Liver (tissue), 9 donors: Measurements from ENCODE around the gene RHOT1. TPM values are rescaled to one million over a fixed set of nuclear protein-coding genes. Genes with fewer than 3 reads are reported as not detected.

Source experiments
- DNase-seq: peaks from one replicate; pipeline ENCODE4 v3.0.0-alpha.2; 2017; ENCODE audit warnings: low spot score
- H3K27ac ChIP-seq, 2 donors: one replicate each; pipeline ENCODE4 v1.7.0; 2013; ENCODE audit warnings: inconsistent platforms in 2 of 2, low read length in 2 of 2, control low read depth in 1 of 2, low read depth in 1 of 2, mild to moderate bottlenecking in 1 of 2
- H3K27me3 ChIP-seq, 4 donors: one replicate each; pipeline versions ENCODE4 v1.6.1 to v1.7.0; 2013; ENCODE audit warnings: low read length in 3 of 4, inconsistent platforms in 1 of 4, mild to moderate bottlenecking in 1 of 4, moderate library complexity in 1 of 4; ENCODE audit not compliant: control insufficient read depth in 4 of 4, insufficient read depth in 4 of 4
- H3K36me3 ChIP-seq, 4 donors: one replicate each; pipeline versions ENCODE4 v1.6.1 to v1.7.0; 2013; ENCODE audit warnings: low read length in 3 of 4, mild to moderate bottlenecking in 3 of 4, low read depth in 1 of 4, moderate library complexity in 1 of 4; ENCODE audit not compliant: control insufficient read depth in 4 of 4, insufficient read depth in 3 of 4
- H3K4me1 ChIP-seq, 4 donors: one replicate each; pipeline versions ENCODE4 v1.6.1 to v1.7.0; 2013; ENCODE audit warnings: low read length in 3 of 4, mild to moderate bottlenecking in 3 of 4, moderate library complexity in 1 of 4; ENCODE audit not compliant: control insufficient read depth in 4 of 4, insufficient read depth in 4 of 4
- H3K4me3 ChIP-seq, 3 donors: one replicate each; pipeline versions ENCODE4 v1.6.1 to v1.7.0; 2013; ENCODE audit warnings: low read length in 3 of 3, control low read depth in 1 of 3, low read depth in 1 of 3, mild to moderate bottlenecking in 1 of 3
- H3K9ac ChIP-seq, 2 donors: one replicate each; pipeline ENCODE4 v1.7.0; 2013; ENCODE audit warnings: low read length in 2 of 2, mild to moderate bottlenecking in 2 of 2, moderate library complexity in 2 of 2, control low read depth in 1 of 2, low read depth in 1 of 2
- H3K9me3 ChIP-seq, 4 donors: one replicate each; pipeline versions ENCODE4 v1.6.1 to v1.7.0; 2013; ENCODE audit warnings: low read length in 3 of 4; ENCODE audit not compliant: control insufficient read depth in 4 of 4
- ATF3 ChIP-seq: IDR thresholded peaks from 2 replicates; pipeline ENCODE4 v1.6.1; 2016; ENCODE audit warnings: antibody characterized with exemption
- CTCF ChIP-seq: fragments of 150-350 bp; IDR thresholded peaks from 2 replicates; pipeline ENCODE4 v1.5.1; 2017; ENCODE audit warnings: improper control_type of control experiment, low read depth, low read length; ENCODE audit not compliant: missing input control
- EGR1 ChIP-seq, 2 donors: IDR thresholded peaks; 2 replicates each; pipeline ENCODE4 v1.6.1; 2016 to 2018; ENCODE audit warnings: antibody characterized with exemption in 2 of 2, low read depth in 2 of 2
- FOXA1 ChIP-seq: IDR thresholded peaks from 2 replicates; pipeline ENCODE4 v1.6.1; 2016; ENCODE audit warnings: antibody characterized with exemption
- FOXA2 ChIP-seq: IDR thresholded peaks from 2 replicates; pipeline ENCODE4 v1.6.1; 2016; ENCODE audit warnings: antibody characterized with exemption
- GABPA ChIP-seq, 2 donors: IDR thresholded peaks in 1 of 2; conservative IDR thresholded peaks in 1 of 2; 2 replicates each; pipeline ENCODE4 v1.6.1; 2016; ENCODE audit warnings: antibody characterized with exemption in 2 of 2, mild to moderate bottlenecking in 1 of 2, moderate library complexity in 1 of 2
- HNF4A ChIP-seq, 2 donors: conservative IDR thresholded peaks; 2 replicates each; pipeline ENCODE4 v1.6.1; 2016; ENCODE audit warnings: antibody characterized with exemption in 2 of 2, mild to moderate bottlenecking in 2 of 2
- JUND ChIP-seq, 2 donors: IDR thresholded peaks; 2 replicates each; pipeline ENCODE4 v1.6.1; 2016; ENCODE audit warnings: antibody characterized with exemption in 2 of 2
- RAD21 ChIP-seq, 2 donors: IDR thresholded peaks; 2 replicates each; pipeline ENCODE4 v1.6.1; 2016; ENCODE audit warnings: antibody characterized with exemption in 2 of 2, mild to moderate bottlenecking in 2 of 2
- RXRA ChIP-seq, 2 donors: IDR thresholded peaks; 2 replicates each; pipeline ENCODE4 v1.6.1; 2017 to 2018; ENCODE audit warnings: antibody characterized with exemption in 2 of 2, mild to moderate bottlenecking in 1 of 2
- SP1 ChIP-seq: IDR thresholded peaks from 2 replicates; pipeline ENCODE4 v1.6.1; 2018; ENCODE audit warnings: antibody characterized with exemption, mild to moderate bottlenecking
- YY1 ChIP-seq: IDR thresholded peaks from 2 replicates; pipeline ENCODE4 v1.6.1; 2016; ENCODE audit warnings: antibody characterized with exemption, mild to moderate bottlenecking
- WGBS: extraction: QIAGEN DNeasy Blood & Tissue Kit; methylation state at CpG from one replicate; pipeline ENCODE4 v1.1.7; 2013; 5-methylcytosine and 5-hydroxymethylcytosine counted together
- polyA plus RNA-seq, 2 donors: library from polyadenylated mRNA; stranded (reverse) in 1 of 2; unstranded in 1 of 2; fragments of 200-250 nt in 1 of 2; fragments of >200 nt in 1 of 2; fragmentation: Nextera tagmentation in 1 of 2; extraction: Ambion mirVana in 1 of 2; gene quantifications; one replicate each; pipeline versions ENCODE4 v1.2.1 to v1.2.3, GENCODE V29; 2013 to 2015
- total RNA-seq, 2 donors: library from RNA; depleted of rRNA; stranded (reverse); fragments of >200 nt; gene quantifications; one replicate each; pipeline ENCODE4 v1.2.3, GENCODE V29; 2014
- TF ChIP-seq, protein P1 (sequence below): IDR thresholded peaks from 2 replicates; pipeline ENCODE4 v1.6.1; 2016; ENCODE audit warnings: antibody characterized with exemption
- donor health status: healthy.
- donor health status: healthy.
- donor health status: healthy.
- donor health status: healthy.
- donor health status: healthy.

RHOT1 gene
- total and polyA plus RNA-seq, 4 donors = 8.1 to 43.4 (median 17.1) TPM

GRCh38 chr17:32111141-32111771, 31.0 kb upstream of the RHOT1 start:
- Histone ChIP-seq H3K36me3 (no peaks in the 10 kb centered on the region), H3K9ac (no peak overlapping the region), H3K9me3 (no peaks in the 10 kb centered on the region), H3K27ac (no peak overlapping the region), H3K4me1 (no peaks in the 10 kb centered on the region), H3K27me3 (no peaks in the 10 kb centered on the region), H3K4me3 (no peak overlapping the region)
- peak; percentile 3 for TF ChIP-seq CTCF
- peak in 1 of 2 donors; percentile 4 for TF ChIP-seq RAD21 (IDR thresholded peaks at IDR 0.05)
- TF ChIP-seq EGR1 (IDR thresholded peaks at IDR 0.05; ENCODE audit: low read depth in 2 of 2) = no peak
- WGBS = 61% methylated on average over 18 of the region's 18 CpGs
- DNase-seq = no peak

DNA sequence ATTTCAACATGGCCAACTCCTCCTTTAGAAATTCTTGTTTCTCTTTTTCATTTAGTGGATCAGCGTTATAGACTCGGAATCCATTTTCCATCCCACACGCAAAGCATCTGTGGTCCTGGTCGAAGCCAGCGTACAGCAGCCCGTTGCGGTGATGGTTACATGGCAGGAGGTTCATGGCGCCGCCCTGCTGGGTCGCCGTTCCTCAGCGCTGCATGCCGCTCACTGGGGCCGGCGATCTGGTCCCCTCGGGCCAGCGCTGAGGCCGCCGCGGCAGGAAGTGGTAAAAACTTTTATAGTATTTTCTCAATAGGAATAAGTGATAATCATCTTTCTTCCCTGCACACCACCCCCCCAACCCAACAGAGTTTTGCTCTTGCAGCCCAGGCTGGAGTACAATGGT, 29.9 kb upstream of the RHOT1 start:
- Histone ChIP-seq H3K4me1 (no peaks in the 10 kb centered on the region), H3K27ac (no peak overlapping the region), H3K27me3 (no peaks in the 10 kb centered on the region), H3K9me3 (no peaks in the 10 kb centered on the region), H3K4me3 (no peak overlapping the region), H3K9ac (no peak overlapping the region), H3K36me3 (no peaks in the 10 kb centered on the region)
- WGBS = 97% methylated on average over 20 of the region's 20 CpGs
- no peak for TF ChIP-seq RXRA (IDR thresholded peaks at IDR 0.05)
- TF ChIP-seq HNF4A (conservative IDR thresholded peaks at IDR 0.05) = no peak
- TF ChIP-seq GABPA (IDR thresholded peaks at IDR 0.05 in 1 of 2, conservative IDR thresholded peaks at IDR 0.05 in 1 of 2) = no peak
- TF ChIP-seq JUND (IDR thresholded peaks at IDR 0.05) = no peak
- no peak for TF ChIP-seq FOXA1
- no peak for TF ChIP-seq FOXA2
- TF ChIP-seq SP1 = no peak
- no peak for TF ChIP-seq CTCF
- no peak for TF ChIP-seq EGR1 (IDR thresholded peaks at IDR 0.05; ENCODE audit: low read depth in 2 of 2)
- TF ChIP-seq, protein P1, sequence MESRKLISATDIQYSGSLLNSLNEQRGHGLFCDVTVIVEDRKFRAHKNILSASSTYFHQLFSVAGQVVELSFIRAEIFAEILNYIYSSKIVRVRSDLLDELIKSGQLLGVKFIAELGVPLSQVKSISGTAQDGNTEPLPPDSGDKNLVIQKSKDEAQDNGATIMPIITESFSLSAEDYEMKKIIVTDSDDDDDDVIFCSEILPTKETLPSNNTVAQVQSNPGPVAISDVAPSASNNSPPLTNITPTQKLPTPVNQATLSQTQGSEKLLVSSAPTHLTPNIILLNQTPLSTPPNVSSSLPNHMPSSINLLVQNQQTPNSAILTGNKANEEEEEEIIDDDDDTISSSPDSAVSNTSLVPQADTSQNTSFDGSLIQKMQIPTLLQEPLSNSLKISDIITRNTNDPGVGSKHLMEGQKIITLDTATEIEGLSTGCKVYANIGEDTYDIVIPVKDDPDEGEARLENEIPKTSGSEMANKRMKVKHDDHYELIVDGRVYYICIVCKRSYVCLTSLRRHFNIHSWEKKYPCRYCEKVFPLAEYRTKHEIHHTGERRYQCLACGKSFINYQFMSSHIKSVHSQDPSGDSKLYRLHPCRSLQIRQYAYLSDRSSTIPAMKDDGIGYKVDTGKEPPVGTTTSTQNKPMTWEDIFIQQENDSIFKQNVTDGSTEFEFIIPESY = no peak
- TF ChIP-seq YY1 = no peak
- TF ChIP-seq ATF3 = no peak
- no peak for DNase-seq
